ENCODE data around the gene TCF19.

DNA sequence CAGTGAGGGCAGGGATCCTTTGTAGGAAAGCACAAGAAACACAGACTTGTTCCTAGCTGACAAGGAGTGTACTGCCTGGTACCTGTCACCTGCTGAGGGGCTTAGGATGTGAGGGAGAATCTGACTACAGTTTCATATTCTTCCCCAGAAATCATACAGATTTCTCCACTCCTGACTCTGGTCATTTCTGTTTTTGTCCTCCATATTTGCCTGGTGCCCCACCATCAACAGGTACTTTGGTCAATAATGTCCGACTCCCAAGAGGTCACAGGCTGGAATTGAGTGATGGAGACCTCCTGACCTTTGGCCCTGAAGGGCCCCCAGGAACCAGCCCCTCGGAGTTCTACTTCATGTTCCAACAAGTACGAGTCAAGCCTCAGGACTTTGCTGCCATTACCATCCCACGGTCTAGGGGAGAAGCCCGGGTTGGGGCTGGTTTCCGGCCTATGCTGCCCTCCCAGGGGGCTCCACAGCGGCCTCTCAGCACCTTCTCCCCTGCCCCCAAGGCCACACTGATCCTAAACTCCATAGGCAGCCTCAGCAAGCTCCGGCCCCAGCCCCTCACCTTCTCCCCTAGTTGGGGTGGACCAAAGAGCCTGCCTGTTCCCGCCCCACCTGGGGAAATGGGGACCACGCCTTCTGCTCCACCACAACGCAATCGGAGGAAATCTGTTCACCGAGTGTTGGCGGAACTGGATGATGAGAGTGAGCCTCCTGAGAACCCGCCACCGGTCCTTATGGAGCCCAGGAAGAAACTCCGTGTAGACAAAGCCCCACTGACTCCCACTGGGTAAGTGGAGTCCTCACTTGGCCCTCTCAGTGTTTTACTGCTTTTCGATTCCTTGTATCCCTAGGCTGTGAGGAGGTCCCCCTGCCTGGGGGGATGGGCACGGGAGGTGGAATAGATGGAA is 3.1 kb downstream of the TCF19 start:
- TF ChIP-seq, protein P1, sequence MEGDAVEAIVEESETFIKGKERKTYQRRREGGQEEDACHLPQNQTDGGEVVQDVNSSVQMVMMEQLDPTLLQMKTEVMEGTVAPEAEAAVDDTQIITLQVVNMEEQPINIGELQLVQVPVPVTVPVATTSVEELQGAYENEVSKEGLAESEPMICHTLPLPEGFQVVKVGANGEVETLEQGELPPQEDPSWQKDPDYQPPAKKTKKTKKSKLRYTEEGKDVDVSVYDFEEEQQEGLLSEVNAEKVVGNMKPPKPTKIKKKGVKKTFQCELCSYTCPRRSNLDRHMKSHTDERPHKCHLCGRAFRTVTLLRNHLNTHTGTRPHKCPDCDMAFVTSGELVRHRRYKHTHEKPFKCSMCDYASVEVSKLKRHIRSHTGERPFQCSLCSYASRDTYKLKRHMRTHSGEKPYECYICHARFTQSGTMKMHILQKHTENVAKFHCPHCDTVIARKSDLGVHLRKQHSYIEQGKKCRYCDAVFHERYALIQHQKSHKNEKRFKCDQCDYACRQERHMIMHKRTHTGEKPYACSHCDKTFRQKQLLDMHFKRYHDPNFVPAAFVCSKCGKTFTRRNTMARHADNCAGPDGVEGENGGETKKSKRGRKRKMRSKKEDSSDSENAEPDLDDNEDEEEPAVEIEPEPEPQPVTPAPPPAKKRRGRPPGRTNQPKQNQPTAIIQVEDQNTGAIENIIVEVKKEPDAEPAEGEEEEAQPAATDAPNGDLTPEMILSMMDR (IDR thresholded peaks at IDR 0.05): no peak
- TF ChIP-seq POLR2A (IDR thresholded peaks at IDR 0.05) (no peak), EP300 (IDR thresholded peaks at IDR 0.05) (no peak), POLR2AphosphoS5 (IDR thresholded peaks at IDR 0.05) (no peak)
